Globus pallidus (tissue), 1 donor: Measurements from ENCODE around the gene PAQR7.

Source experiments
- DNase-seq: peaks from one replicate; pipeline ENCODE4 v3.0.0-alpha.2; 2015; ENCODE audit warnings: low spot score

PAQR7 gene

GRCh38 chr1:25873120-25873519 lies 2.4 kb downstream of the PAQR7 start:
- DNase-seq = no peak

GRCh38 chr1:25872713-25873112 lies 2.8 kb downstream of the PAQR7 start:
- DNase-seq = no peak

DNA sequence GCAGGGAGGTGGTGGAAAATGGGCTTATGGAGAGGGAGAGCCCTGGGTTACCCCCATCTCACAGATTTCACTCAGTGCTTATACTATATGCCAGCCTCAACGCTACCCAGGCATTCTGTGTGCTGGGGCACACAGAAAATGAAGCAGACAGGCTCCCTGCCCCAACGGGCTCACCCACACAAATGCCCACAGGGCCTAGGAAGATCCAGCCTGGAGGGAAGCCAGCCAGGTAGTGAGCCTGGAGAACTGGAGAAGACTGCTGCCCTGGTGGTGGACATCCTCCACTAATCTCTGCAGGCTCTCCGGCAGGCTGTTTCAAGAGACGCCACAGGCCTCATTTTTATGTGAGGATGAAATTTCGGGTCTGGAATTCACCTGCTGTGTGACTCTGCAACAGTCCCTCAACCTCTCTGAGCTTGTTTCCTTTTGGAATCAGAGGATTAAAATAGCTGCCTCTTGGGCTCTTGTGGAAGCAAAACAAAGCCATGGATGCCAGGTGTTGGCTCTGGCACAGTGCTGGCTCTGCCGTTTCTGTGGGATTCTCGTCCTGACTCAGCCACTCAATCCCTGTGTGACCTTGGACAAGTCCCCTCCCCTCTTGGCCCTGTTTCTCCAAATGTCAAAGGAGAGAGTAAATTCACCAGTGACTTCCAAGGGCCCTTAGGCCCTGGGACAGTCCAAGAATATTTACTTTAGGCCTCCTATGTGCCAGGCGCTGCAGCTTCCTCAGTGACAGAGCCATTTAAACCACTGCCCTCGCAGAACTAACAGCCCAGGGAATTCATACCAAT lies 3.6 kb downstream of the PAQR7 start:
- DNase-seq = no peak

GRCh38 chr1:25871086-25871703 lies 4.3 kb downstream of the PAQR7 start:
- no peak for DNase-seq

DNA sequence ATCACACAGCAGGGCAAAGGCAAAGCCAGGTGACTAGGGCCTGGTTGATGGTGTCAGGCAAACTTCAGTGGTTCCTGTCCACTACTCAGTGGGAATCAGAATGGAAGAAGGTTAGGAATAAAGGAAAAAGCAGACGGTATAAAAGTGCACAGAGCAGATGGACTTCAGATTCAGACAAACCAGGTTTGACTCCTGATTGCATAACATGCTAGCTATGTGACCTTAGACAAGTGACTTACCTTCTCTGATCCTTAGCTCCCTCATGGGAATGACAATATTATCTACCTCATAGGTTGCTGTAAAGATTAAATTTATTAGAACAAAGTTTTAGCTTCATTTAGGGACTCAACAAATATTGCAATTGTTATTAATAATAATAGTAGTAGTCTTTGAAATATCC lies 4.9 kb downstream of the PAQR7 start:
- DNase-seq = no peak

DNA sequence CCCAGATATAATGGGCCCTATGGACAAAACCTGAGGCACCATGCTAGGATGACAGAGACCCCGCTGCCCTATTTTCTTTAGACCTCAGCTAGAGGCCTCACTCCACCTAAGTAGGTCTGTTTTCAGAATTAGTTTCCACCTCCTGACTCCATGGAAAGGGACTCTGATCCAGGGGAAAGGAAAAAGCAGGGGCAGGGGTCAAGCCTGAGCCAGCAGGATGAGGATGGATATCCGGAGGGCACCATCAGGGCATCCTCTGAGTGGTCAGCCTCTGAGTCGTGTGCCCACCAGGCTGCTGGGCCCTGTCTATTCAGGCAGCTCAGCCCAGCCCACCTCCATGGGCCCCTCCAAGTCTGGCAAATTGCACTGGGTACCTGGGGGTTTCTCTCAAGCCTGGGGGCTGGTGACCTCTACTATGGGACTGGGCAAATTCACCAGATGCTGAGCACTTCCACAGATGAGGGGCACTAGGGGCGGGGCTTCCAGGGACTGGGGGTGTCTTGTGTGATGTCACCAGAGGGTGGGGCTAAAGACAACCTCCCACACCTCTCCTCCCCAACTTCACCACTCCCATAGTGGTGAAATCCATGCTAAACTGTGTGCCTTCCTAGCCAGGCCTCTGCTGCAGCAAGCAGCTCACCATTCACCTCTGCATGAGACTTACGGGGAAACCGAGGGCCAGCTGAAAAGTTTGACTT lies 5.5 kb downstream of the PAQR7 start:
- DNase-seq = no peak

- no peak for DNase-seq
Observed at GRCh38 chr1:25867210-25867991, 8.1 kb downstream of the PAQR7 start.

DNA sequence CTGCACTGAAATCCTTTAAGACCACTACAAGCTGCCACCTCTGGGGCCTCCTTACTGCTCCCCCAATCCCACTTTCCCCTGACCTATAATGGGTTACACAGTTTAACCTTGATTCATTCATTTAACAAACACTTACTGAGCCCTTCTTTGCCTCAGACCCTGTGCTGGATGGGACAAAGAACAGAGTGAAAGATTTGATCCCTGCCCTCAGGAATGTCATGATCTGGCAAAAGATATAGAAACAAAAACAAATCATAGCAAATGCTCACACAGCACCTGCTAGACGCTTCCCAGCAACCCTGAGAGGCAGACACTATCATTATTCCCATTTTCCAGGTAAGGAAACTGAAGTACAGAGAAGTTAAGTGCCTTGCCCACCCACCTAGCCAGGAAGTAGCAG lies 9.2 kb downstream of the PAQR7 start:
- no peak for DNase-seq

DNA sequence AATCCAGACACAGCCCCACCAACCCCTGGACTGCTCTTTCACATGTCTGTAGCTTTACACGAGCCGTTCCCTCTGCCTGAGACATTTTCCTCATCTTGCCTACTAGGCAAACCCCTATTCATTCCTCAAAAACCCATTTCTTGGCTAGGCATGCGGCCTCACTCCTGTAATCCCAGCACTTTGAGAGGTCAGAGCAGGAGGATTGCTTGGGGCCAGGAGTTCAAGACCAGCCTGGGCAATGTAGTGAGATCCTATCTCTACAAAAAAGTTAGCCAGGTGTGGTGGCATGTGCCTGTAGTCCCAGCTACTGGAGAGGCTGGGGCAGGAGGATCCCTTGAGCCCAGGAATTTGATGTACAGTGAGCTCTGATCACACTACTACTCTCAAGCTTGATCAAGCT lies 11.1 kb downstream of the PAQR7 start:
- no peak for DNase-seq

DNA sequence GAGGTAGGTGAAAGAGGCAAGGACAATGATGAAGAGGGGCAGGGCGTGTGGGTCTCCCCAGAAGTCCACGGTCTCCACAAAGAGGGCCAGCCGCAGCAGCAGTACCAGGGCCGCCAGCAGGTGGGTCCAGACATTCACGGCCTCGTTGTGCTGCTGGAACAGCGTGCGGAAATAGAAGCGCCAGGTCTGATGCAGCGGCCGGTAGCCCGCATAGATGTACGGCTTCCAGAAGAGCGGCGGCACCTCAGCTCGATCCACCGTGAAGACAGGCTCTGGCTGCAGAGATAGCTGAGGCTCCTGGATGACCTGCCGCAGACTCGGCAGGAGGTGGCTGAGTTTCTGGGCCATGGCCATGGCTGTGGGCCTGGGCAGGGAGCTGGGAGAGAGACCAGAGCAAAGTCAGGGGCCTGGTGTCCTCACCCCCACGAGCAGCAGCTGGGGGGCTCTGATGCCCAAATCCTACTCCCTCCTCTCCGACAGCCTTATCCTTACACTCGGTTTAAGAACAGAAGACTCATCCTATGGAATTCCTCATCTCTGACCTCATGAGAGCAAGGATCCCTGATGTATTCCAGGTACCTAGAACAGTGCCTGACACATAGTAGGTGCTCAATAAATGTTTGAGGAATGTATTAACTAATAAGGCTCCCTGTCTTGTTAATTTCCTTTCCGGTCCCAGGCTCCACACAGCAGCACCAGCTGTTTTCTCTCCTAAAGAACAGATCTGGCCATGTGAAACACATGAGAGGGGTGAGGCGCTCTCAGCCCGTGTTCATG lies 11.8 kb downstream of the PAQR7 start:
- DNase-seq = no peak

- no peak for DNase-seq
Observed at GRCh38 chr1:25862785-25863485, 12.6 kb downstream of the PAQR7 start.

- no peak for DNase-seq
Observed at GRCh38 chr1:25861316-25862286, 13.9 kb downstream of the PAQR7 start.

- peak; percentile 65 for DNase-seq
Observed at GRCh38 chr1:25858906-25859789, 16.4 kb downstream of the PAQR7 start, which contains the start of gene AUNIP. AUNIP (minus strand) TSS chr1:25859457; CDS start chr1:25859357, 100 bp downstream.

DNA sequence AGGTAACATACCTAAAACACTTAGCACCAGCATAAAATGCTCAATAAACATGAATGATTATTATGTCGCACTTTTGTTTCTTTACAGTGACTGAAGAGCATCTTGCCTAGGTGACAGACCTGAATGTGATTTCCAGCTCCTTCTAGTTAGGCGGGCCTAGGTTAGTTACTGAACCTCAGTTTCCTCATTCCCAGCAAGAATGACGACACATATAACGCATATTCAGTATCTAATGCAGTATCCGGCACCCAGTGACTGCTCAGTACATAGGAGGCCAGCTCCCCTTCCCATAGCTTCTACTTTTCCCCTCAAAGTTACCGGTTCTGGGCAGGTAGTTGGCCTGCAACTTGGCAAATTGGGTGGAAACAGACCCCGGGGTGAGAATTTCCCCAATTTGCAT lies 17.0 kb downstream of the PAQR7 start:
- DNase-seq = no peak

DNA sequence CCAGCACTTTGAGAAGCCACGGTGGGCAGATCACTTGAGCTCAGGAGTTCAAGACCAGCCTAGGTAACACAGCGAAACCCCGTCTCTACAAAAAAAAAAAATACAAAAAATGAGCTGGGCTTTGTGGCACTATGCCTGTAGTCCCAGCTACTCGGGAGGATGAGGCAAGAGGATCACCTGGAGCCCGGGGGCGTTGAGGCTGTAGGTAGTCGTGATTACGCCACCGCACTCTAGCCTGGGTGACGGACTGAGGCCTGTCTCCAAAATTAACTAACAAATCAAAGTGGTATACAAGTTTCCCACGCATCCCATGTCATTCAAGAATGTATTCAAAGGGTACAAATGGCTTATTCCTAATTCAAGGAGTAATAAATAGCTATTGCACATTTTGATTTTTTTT lies 18.7 kb downstream of the PAQR7 start:
- no peak for DNase-seq

DNA sequence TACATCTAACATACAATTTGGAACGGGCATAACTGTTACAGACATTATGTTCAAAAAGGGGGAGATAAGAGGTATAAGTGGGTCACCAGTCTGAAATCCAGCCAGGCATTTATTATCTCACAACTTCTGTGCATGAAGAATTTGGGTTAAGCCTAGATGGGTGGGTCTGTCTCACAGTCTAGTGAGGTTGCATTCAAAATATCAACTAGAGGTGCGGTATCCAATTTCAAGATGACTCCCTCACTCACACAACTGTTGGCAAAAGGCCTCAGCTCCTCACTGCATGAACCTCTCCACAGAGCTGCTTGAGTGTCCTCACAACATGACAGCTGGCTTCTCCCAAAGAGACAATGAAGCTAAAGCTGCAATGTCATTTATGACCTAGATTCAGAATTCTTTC lies 21.0 kb downstream of the PAQR7 start:
- no peak for DNase-seq

DNA sequence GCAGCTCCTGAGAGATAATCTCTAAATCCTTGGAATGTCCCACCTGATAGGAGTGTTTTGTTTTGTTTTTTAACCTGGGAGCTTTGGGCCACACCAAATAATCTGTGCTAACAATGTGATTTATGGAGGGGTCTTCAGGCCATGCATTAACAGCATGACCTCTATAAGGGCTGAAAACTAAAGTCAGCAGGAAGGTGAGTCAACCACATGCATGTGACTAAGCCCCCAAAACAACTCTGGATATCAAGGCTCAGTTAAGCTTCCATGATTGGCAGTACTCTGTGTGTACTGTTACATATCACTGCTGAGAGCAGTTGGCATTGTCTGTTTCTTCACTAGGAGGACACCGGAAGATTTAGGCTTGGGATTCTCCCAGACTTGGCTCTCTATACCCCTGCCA lies 27.0 kb downstream of the PAQR7 start:
- DNase-seq = no peak

GRCh38 chr1:25847929-25848328 lies 27.6 kb downstream of the PAQR7 start:
- DNase-seq = no peak

GRCh38 chr1:25845664-25846063 lies 29.8 kb downstream of the PAQR7 start:
- DNase-seq = no peak
